WERI-Rb-1 (cell line): ENCODE results near the gene GH2.
"Not testable (repeated sequence)": the region's sequence is repeated elsewhere in the genome, so short reads cannot be mapped to it uniquely, and the experiment has no call there.

ENCODE experiments used
- DNase-seq: peaks from one replicate; pipeline ENCODE4 v3.0.0-alpha.2; 2020
- H3K27ac ChIP-seq: fragments of 250-450 bp; sonication (Bioruptor Pico); 2 replicates; pipeline ENCODE4 v1.5.1; 2020; ENCODE audit warnings: mild to moderate bottlenecking, moderate library complexity
- H3K27me3 ChIP-seq: fragments of 250-450 bp; sonication (Bioruptor Pico); 2 replicates; pipeline ENCODE4 v1.5.1; 2021; ENCODE audit warnings: mild to moderate bottlenecking, low read depth, moderate library complexity; ENCODE audit not compliant: insufficient read depth, severe bottlenecking
- H3K36me3 ChIP-seq: fragments of 250-450 bp; sonication (Bioruptor Pico); 2 replicates; pipeline ENCODE4 v1.5.1; 2020; ENCODE audit warnings: mild to moderate bottlenecking, moderate library complexity
- H3K4me3 ChIP-seq: 2 replicates; pipeline ENCODE4 v1.5.1; 2011; ENCODE audit warnings: low read depth, mild to moderate bottlenecking, control low read depth, low read length
- H3K9me3 ChIP-seq: fragments of 250-450 bp; sonication (Bioruptor Pico); 2 replicates; pipeline ENCODE4 v1.5.1; 2021; ENCODE audit warnings: mild to moderate bottlenecking, moderate library complexity; ENCODE audit not compliant: severe bottlenecking
- TF ChIP-seq, protein P1 (sequence below): IDR thresholded peaks from 2 replicates; pipeline ENCODE4 v1.5.1; 2011; ENCODE audit warnings: low read depth, mild to moderate bottlenecking, control low read depth, inconsistent platforms, low read length

Gene GH2

DNA sequence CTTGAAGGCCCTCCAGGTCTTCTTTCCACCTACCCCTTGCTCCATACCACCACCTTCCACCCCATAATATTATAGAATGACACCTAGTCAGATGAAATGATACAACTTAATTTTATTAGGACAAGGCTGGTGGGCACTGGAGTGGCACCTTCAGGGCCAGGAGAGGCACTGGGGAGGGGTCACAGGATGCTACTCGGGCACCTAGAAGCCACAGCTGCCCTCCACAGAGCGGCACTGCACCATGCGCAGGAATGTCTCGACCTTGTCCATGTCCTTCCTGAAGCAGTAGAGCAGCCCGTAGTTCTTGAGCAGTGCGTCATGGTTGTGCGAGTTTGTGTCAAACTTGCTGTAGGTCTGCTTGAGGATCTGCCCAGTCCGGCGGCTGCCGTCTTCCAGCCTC is 13.1 kb upstream of the GH2 start:
- H3K36me3 ChIP-seq, H3K4me3 ChIP-seq, DNase-seq, H3K9me3 ChIP-seq, H3K27me3 ChIP-seq, H3K27ac ChIP-seq: not testable (repeated sequence)

DNA sequence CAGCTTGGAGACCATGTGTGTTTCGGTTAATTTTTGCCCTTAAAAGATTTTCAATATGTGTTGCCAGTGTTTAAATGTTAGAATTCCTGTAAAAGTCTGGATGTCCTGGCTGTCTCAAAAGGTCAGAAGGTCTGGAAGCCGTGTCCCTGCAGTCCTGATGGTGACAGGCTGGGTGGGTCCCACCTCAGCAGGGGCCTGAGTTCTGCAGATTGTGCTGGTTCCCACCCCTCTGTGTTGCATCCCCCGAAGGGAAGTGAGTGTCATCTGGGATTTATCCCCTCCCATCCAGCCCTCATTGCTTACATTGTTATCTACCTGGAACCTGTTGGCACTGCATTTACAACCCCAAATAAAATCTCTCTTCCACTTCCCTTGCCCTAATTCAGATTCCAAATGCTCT is 12.3 kb upstream of the GH2 start:
- not testable (repeated sequence) for H3K9me3 ChIP-seq, H3K36me3 ChIP-seq, DNase-seq, H3K27ac ChIP-seq, H3K27me3 ChIP-seq, H3K4me3 ChIP-seq

DNA sequence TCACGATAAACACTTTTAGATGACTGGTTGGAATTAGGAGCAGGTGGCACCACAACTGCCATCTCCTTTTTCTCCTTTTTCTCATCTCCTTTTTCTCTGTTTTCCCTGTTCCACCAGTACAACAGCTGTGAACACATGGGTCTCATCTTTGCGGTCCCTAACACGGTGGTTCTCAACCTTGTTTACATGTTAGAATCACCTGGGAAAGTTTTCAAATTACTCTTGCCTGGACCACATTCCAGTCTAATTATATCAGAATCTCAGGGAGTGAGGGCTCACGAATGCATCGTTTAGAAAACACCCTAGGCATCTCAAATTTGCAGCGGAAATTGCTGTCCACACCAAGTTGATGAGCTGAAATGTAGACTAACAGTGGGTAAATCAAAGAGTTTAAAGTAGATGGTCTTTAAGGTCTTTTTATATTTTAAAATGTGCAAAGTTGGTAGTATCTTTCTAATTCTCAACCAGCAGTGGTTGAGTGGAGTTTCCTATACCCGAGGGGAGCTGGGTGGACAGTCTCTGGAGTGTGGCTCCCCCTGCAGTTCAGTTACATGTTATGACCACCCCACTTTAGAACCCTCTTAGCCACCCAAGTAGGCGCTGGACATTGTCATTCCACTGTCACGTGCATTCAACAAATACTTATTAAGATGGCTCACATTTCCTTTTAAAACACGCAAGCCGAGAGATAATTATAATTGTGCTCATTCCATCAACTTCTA is 10.7 kb upstream of the GH2 start:
- H3K4me3 ChIP-seq, H3K27ac ChIP-seq, H3K27me3 ChIP-seq, H3K9me3 ChIP-seq, DNase-seq, H3K36me3 ChIP-seq: not testable (repeated sequence)

DNA sequence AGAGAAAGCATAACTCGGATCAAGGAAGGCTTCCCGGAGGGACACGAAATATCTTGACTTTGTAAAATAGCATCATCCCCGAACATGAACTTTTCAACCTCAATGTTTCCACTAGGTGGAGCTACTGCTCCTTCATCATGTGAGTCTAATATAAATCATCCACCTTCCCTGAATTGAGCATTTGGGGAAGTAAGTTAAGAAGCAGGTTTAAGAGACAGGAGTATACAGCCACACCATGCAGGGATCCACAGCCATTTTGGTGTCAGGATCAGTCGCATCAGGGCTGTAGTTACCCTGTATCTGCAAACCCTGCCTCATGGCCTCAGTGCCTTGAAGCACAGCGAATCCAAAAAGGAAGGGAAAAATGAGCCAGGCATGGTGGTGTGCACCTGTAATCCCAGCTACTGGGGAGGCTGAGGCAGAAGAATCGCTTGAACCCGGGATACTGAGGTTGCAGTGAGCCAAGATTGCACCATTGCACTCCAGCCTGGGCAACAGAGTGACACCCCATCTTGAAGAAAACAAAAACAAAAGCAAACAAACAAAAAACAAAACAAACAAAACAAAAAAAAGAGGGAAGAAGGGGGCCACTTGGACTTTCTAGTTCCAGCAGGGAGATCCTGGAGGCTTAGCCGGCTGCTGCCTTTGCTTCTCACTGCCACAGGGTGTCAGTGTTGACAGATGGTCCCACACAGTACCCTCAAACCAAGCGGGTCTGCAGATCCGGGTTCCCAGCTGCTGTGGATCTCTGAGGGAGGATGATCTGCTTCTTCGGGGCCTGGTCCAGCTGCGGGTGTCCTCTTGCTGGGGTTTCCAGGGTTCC is 7.5 kb upstream of the GH2 start:
- not testable (repeated sequence) for H3K27ac ChIP-seq, H3K4me3 ChIP-seq, H3K9me3 ChIP-seq, H3K36me3 ChIP-seq, H3K27me3 ChIP-seq
- TF ChIP-seq, protein P1, sequence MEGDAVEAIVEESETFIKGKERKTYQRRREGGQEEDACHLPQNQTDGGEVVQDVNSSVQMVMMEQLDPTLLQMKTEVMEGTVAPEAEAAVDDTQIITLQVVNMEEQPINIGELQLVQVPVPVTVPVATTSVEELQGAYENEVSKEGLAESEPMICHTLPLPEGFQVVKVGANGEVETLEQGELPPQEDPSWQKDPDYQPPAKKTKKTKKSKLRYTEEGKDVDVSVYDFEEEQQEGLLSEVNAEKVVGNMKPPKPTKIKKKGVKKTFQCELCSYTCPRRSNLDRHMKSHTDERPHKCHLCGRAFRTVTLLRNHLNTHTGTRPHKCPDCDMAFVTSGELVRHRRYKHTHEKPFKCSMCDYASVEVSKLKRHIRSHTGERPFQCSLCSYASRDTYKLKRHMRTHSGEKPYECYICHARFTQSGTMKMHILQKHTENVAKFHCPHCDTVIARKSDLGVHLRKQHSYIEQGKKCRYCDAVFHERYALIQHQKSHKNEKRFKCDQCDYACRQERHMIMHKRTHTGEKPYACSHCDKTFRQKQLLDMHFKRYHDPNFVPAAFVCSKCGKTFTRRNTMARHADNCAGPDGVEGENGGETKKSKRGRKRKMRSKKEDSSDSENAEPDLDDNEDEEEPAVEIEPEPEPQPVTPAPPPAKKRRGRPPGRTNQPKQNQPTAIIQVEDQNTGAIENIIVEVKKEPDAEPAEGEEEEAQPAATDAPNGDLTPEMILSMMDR: peak; percentile 74
- DNase-seq: peak; percentile 85

DNA sequence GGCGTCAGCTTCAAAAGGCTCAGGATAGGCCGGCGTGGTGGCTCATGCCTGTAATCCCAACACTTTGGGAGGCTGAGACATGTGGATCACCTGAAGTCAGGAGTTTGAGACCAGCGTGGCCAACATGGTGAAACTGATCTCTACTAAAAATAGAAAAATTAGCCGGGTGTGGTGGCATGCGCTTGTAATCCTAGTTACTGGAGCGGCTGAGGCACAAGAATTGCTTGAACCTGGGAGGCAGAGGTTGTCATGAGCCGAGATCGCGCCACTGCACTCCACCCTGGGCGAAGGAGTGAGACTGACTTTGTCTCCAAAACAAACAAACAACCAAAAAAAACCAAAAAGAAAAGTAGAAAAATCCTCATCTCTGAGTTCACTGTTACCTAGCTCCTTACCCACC is 3.4 kb upstream of the GH2 start:
- H3K4me3 ChIP-seq, H3K27me3 ChIP-seq, H3K9me3 ChIP-seq, DNase-seq, H3K36me3 ChIP-seq, H3K27ac ChIP-seq: not testable (repeated sequence)

DNA sequence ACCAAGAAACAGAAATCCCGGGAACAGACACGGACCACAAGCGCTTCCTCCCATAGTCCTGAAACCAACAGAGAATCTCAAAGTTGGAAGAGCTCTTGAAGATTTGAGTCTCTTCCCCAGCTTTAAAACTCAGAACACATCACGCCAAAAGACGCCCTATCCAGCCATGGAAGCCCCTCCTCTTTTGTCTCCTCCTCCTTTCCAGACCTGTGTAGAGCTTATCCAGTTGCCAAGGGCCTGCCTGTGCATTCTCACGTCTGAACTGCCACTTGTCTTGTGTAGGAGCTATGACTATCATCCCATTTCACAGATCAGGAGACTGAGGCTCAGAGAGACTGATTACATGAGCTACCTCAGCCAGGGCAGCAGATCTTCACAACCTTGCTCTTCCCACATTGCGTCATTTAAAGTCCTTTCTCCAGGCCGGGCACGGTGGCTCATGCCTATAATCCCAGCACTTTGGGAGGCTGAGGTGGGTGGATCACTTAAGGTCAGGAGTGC is 932 bp upstream of the GH2 start:
- not testable (repeated sequence) for H3K9me3 ChIP-seq, H3K36me3 ChIP-seq, DNase-seq, H3K27ac ChIP-seq, H3K4me3 ChIP-seq, H3K27me3 ChIP-seq

DNA sequence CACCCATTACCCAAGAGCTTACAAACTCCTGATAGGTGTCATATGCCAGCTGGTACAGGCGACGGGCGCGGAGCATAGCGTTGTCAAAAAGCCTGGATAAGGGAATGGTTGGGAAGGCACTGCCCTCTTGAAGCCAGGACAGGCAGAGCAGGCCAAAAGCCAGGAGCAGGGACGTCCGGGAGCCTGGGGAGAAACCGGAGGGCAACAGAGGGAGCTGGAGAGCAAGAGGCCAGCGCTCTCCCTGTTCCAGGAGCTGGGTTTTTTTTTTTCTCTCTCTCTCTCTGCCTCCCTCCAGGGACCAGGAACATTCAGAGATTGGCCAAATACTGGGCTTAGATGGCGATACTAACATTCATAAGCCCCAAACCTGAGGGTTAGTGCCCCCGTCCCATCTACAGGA is 407 bp downstream of the GH2 start:
- not testable (repeated sequence) for H3K9me3 ChIP-seq, H3K4me3 ChIP-seq, H3K36me3 ChIP-seq, H3K27me3 ChIP-seq, H3K27ac ChIP-seq
- TF ChIP-seq, protein P1: peak; percentile 39
- DNase-seq: peak; percentile 34

DNA sequence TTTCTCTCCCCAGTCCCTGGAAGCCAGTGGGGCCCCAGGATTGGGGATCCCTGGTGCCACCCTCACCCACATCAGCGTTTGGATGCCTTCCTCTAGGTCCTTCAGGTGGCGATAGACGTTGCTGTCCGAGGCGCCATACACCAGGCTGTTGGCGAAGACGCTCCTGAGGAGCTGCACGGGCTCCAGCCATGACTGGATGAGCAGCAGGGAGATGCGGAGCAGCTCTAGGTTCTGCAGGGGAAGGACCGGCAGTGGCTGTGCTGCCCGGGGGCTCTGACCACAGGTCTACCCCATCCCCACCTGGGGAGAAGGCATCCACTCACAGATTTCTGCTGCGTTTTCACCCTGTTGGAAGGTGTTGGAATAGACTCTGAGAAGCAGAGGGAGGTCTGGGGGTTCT is 1.0 kb downstream of the GH2 start:
- Histone ChIP-seq H3K4me3 (no peak overlapping the region), H3K27me3 (no peaks in the 10 kb centered on the region)

DNA sequence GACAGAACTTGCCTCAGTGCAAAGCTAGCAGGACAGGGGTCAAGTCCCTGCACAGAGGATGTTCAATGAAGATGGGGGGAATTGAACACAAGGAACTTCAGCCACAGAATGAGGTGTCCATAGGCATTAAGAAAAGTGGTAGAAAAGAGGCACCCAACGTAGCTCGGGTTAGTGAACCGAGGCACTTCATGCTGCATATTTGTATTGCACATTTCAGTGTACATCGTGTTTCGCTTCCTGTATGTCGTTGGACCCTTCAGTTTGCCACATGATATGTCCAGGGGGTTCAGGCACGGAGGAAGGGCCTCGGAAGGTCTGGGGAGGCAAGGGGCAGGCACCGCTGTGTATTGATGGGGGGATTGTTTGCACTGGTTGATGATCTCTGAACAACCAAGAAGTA is 3.3 kb downstream of the GH2 start:
- H3K9me3 ChIP-seq, H3K36me3 ChIP-seq, DNase-seq, H3K27me3 ChIP-seq, H3K27ac ChIP-seq, H3K4me3 ChIP-seq: not testable (repeated sequence)

More for the DNA sequence above, 1.0 kb downstream of the GH2 start:
- no peak overlapping the region for H3K27ac ChIP-seq
- no peak for DNase-seq
- H3K36me3 ChIP-seq: no peaks in the 10 kb centered on the region
- H3K9me3 ChIP-seq: no peaks in the 10 kb centered on the region
- TF ChIP-seq, protein P1: no peak

DNA sequence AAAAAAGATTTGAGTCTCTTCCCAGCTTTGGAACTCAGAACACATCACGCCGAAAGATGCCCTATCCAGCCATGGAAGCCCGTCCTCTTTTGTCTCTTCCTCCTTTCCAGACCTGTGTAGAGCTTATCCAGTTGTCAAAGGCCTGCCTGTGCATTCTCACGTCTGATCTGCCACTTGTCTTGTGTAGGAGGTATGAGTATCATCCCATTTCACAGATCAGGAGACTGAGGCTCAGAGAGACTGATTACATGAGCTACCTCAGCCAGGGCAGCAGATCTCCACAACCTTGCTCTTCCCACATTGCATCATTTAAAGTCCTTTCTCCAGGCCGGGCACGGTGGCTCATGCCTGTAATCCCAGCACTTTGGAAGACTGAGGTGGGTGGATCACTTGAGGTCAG is 7.1 kb downstream of the GH2 start:
- H3K9me3 ChIP-seq, H3K4me3 ChIP-seq, H3K27me3 ChIP-seq, H3K27ac ChIP-seq, DNase-seq, H3K36me3 ChIP-seq: not testable (repeated sequence)

DNA sequence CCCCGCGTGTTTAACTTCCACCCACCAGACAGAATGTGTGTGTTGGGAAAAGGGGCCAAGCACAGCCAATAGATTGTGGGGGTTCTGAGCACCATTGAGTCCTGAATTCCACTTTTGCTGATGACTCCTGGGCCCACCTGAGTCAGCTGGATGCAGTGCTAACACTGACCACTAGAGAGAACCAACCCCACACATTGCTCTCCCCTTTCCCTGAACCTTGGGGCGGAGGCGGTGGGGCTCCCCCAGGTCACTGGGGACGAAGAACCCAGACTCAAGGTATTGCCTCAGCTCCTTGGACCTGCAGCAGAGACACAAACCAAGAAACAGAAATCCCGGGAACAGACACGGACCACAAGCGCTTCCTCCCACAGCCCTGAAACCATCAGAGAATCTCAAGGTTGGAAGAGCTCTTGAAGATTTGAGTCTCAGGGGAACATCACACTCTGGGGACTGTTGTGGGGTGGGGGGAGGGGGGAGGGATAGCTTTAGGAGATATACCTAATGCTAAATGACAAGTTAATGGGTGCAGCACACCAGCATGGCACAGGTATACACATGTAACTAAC is 7.6 kb downstream of the GH2 start:
- H3K36me3 ChIP-seq, H3K4me3 ChIP-seq, H3K27me3 ChIP-seq, H3K27ac ChIP-seq, DNase-seq, H3K9me3 ChIP-seq: not testable (repeated sequence)
